Tibial nerve (tissue), 4 donors: ENCODE results near the gene FOXL1. TPM values are rescaled to one million over a fixed set of nuclear protein-coding genes. Genes with fewer than 3 reads are reported as not detected.
"Not testable (repeated sequence)": the region's sequence is repeated elsewhere in the genome, so short reads cannot be mapped to it uniquely, and the experiment has no call there.

Experiments
- DNase-seq, 2 donors: peaks; one replicate each; pipeline ENCODE4 v3.0.0-alpha.2; 2019; ENCODE audit warnings: low spot score in 2 of 2
- H3K27ac ChIP-seq, 4 donors: fragments of 200-600 bp; sonication (generic) in 3 of 4; one replicate each; pipeline ENCODE4 v1.5.1; 2017 to 2019; ENCODE audit warnings: mild to moderate bottlenecking in 1 of 4
- H3K27me3 ChIP-seq, 2 donors: fragments of 200-600 bp; sonication (generic) in 1 of 2; one replicate each; pipeline versions ENCODE4 v1.5.1 to v1.6.0; 2017 to 2019
- H3K36me3 ChIP-seq, 3 donors: fragments of 200-600 bp; sonication (generic); one replicate each; pipeline ENCODE4 v1.5.1; 2018 to 2019
- H3K4me1 ChIP-seq, 4 donors: fragments of 200-600 bp; sonication (generic) in 3 of 4; one replicate each; pipeline ENCODE4 v1.5.1; 2017 to 2019
- H3K4me3 ChIP-seq, 4 donors: fragments of 200-600 bp; sonication (generic) in 3 of 4; one replicate each; pipeline ENCODE4 v1.5.1; 2017 to 2019; ENCODE audit warnings: mild to moderate bottlenecking in 1 of 4, moderate library complexity in 1 of 4
- H3K9me3 ChIP-seq, 4 donors: fragments of 200-600 bp; sonication (generic) in 3 of 4; one replicate each; pipeline ENCODE4 v1.5.1; 2017 to 2019
- EP300 ChIP-seq, 2 donors: sonication (generic); formaldehyde crosslinking; IDR thresholded peaks; one replicate each; pipeline ENCODE4 v1.6.1; 2017; ENCODE audit warnings: antibody characterized with exemption in 2 of 2, mild to moderate bottlenecking in 1 of 2
- POLR2A ChIP-seq, 2 donors: fragments of 450-650 bp; IDR thresholded peaks; one replicate each; pipeline ENCODE4 v1.6.1; 2017; ENCODE audit warnings: antibody characterized with exemption in 2 of 2, mild to moderate bottlenecking in 2 of 2, moderate library complexity in 2 of 2
- WGBS, 2 donors: methylation state at CpG; one replicate each; pipeline ENCODE4 v1.1.5; 2018; 5-methylcytosine and 5-hydroxymethylcytosine counted together
- total RNA-seq, 4 donors: library from RNA; depleted of rRNA; stranded (reverse); fragments of >200 nt; gene quantifications; one replicate each; pipeline ENCODE4 v1.1.0, GENCODE V29; 2016
- TF ChIP-seq, protein P1 (sequence below), 5 experiments: fragments of 200-600 bp in 3 of 5; fragments of 450-650 bp in 2 of 5; sonication (generic) in 3 of 5; IDR thresholded peaks; one replicate each; pipeline ENCODE4 v1.5.1; 2016 to 2019; ENCODE audit warnings: antibody characterized with exemption in 5 of 5, mild to moderate bottlenecking in 3 of 5, moderate library complexity in 2 of 5

The FOXL1 gene
- total RNA-seq, 4 donors from 2014 or later: 6.9 to 10.5 (median 8.1) TPM

GRCh38 chr16:86584726-86585721 lies 6.7 kb downstream of the FOXL1 start:
- TF ChIP-seq POLR2A (IDR thresholded peaks at IDR 0.05) (no peak), EP300 (IDR thresholded peaks at IDR 0.05) (no peak)
- TF ChIP-seq, protein P1, sequence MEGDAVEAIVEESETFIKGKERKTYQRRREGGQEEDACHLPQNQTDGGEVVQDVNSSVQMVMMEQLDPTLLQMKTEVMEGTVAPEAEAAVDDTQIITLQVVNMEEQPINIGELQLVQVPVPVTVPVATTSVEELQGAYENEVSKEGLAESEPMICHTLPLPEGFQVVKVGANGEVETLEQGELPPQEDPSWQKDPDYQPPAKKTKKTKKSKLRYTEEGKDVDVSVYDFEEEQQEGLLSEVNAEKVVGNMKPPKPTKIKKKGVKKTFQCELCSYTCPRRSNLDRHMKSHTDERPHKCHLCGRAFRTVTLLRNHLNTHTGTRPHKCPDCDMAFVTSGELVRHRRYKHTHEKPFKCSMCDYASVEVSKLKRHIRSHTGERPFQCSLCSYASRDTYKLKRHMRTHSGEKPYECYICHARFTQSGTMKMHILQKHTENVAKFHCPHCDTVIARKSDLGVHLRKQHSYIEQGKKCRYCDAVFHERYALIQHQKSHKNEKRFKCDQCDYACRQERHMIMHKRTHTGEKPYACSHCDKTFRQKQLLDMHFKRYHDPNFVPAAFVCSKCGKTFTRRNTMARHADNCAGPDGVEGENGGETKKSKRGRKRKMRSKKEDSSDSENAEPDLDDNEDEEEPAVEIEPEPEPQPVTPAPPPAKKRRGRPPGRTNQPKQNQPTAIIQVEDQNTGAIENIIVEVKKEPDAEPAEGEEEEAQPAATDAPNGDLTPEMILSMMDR (IDR thresholded peaks at IDR 0.05): no peak
- Histone ChIP-seq H3K27me3 (peaks cover 0 to 13% of the 10 kb centered on the region in 2 donors), H3K4me3 (no peak overlapping the region), H3K27ac (peak overlapping the region in 3 of 4 donors; percentile 32 to 81 (median 77)), H3K9me3 (no peaks in the 10 kb centered on the region), H3K36me3 (no peaks in the 10 kb centered on the region), H3K4me1 (peaks cover 0 to 31% (median 0%) of the 10 kb centered on the region in 4 donors)
- WGBS, 2 donors: 63 to 64% methylated on average over 12 of the region's 12 CpGs
- DNase-seq: no peak

GRCh38 chr16:86585821-86586611 lies 7.7 kb downstream of the FOXL1 start:
- WGBS, 2 donors: 44 to 54% methylated on average over 10 of the region's 10 CpGs
- peak overlapping the region; percentile 32 to 81 (median 62) for H3K27ac ChIP-seq
- H3K36me3 ChIP-seq: no peaks in the 10 kb centered on the region
- H3K9me3 ChIP-seq: no peaks in the 10 kb centered on the region
- H3K4me1 ChIP-seq: peaks cover 0 to 31% (median 0%) of the 10 kb centered on the region in 4 donors
- peaks cover 0 to 11% of the 10 kb centered on the region in 2 donors for H3K27me3 ChIP-seq
- no peak for DNase-seq
- TF ChIP-seq POLR2A (IDR thresholded peaks at IDR 0.05) (no peak), EP300 (IDR thresholded peaks at IDR 0.05) (no peak)
- TF ChIP-seq, protein P1 (IDR thresholded peaks at IDR 0.05): no peak
- no peak overlapping the region for H3K4me3 ChIP-seq

- TF ChIP-seq, protein P1 (IDR thresholded peaks at IDR 0.05): no peak
- no peak for TF ChIP-seq EP300 (IDR thresholded peaks at IDR 0.05)
- TF ChIP-seq POLR2A (IDR thresholded peaks at IDR 0.05): no peak
- 94 to 96% methylated on average over 3 of the region's 3 CpGs for WGBS, 2 donors
- no peak overlapping the region for H3K27ac ChIP-seq
- H3K4me1 ChIP-seq: peaks cover 0 to 28% (median 0%) of the 10 kb centered on the region in 4 donors
- no peak overlapping the region for H3K4me3 ChIP-seq
- peaks cover 0 to 19% of the 10 kb centered on the region in 2 donors for H3K27me3 ChIP-seq
- no peaks in the 10 kb centered on the region for H3K9me3 ChIP-seq
- DNase-seq: no peak
- no peaks in the 10 kb centered on the region for H3K36me3 ChIP-seq
Observed at GRCh38 chr16:86587487-86587886, 9.1 kb downstream of the FOXL1 start.

- 94% methylated on average over 3 of the region's 3 CpGs for WGBS, 2 donors
- peaks cover 0 to 28% (median 0%) of the 10 kb centered on the region in 4 donors for H3K4me1 ChIP-seq
Observed at GRCh38 chr16:86587955-86588354, 9.6 kb downstream of the FOXL1 start.

GRCh38 chr16:86590501-86591144 lies 12.3 kb downstream of the FOXL1 start:
- WGBS, 2 donors: 83 to 86% methylated on average over 4 of the region's 4 CpGs
- Histone ChIP-seq H3K36me3 (no peaks in the 10 kb centered on the region), H3K27ac (no peak overlapping the region), H3K4me1 (peaks cover 0 to 26% (median 0%) of the 10 kb centered on the region in 4 donors), H3K4me3 (no peak overlapping the region), H3K27me3 (peaks cover 0 to 42% of the 10 kb centered on the region in 2 donors), H3K9me3 (no peaks in the 10 kb centered on the region)
- DNase-seq: no peak
- no peak for TF ChIP-seq POLR2A (IDR thresholded peaks at IDR 0.05)
- TF ChIP-seq, protein P1 (IDR thresholded peaks at IDR 0.05): no peak
- no peak for TF ChIP-seq EP300 (IDR thresholded peaks at IDR 0.05)

More at GRCh38 chr16:86587955-86588354, 9.6 kb downstream of the FOXL1 start:
- not testable (repeated sequence) for DNase-seq, H3K4me3 ChIP-seq, H3K9me3 ChIP-seq, H3K36me3 ChIP-seq, H3K27ac ChIP-seq
- H3K27me3 ChIP-seq: peaks cover 0 to 20% of the 10 kb centered on the region in 2 donors
